Neural cell (in vitro differentiated cells): ENCODE data around the gene CEP85L. TPM values are rescaled to one million over a fixed set of nuclear protein-coding genes. Genes with fewer than 3 reads are reported as not detected.

Experiments
- H2AFZ ChIP-seq: fragments of 200-600, 300-800 bp; sonication (generic), shearing (Covaris generic); 2 replicates; pipeline ENCODE4 v1.6.0; 2014; ENCODE audit warnings: low read depth, mild to moderate bottlenecking, antibody characterized with exemption, low read length, moderate library complexity
- H3F3A ChIP-seq: fragments of 200-600 bp; shearing (Covaris generic); 2 replicates; pipeline ENCODE4 v1.6.1; 2016; ENCODE audit warnings: mild to moderate bottlenecking, moderate library complexity, mixed read lengths, antibody characterized with exemption, low read length; ENCODE audit not compliant: insufficient read depth, poor library complexity, severe bottlenecking
- H3K27ac ChIP-seq: fragments of 200-600, 300-800 bp; sonication (generic), shearing (Covaris generic); 2 replicates; pipeline ENCODE4 v1.5.1; 2014; ENCODE audit warnings: mild to moderate bottlenecking, low read length, moderate library complexity
- H3K27me3 ChIP-seq: fragments of 300-800, 200-600 bp; sonication (generic), shearing (Covaris generic); 2 replicates; pipeline ENCODE4 v1.6.0; 2014; ENCODE audit warnings: mild to moderate bottlenecking, low read depth, low read length, moderate library complexity; ENCODE audit not compliant: insufficient read depth
- H3K36me3 ChIP-seq: fragments of 300-800, 200-600 bp; sonication (generic), shearing (Covaris generic); 2 replicates; pipeline ENCODE4 v1.5.1; 2014; ENCODE audit warnings: mild to moderate bottlenecking, antibody characterized with exemption, low read length, moderate library complexity; ENCODE audit not compliant: insufficient read depth
- H3K4me2 ChIP-seq: fragments of 300-800, 200-600 bp; sonication (generic), shearing (Covaris generic); 2 replicates; pipeline ENCODE4 v1.6.0; 2014; ENCODE audit warnings: mild to moderate bottlenecking, low read length
- H3K4me3 ChIP-seq: fragments of 300-800, 200-600 bp; sonication (generic), shearing (Covaris generic); 2 replicates; pipeline ENCODE4 v1.5.1; 2014; ENCODE audit warnings: mild to moderate bottlenecking, low read length, moderate library complexity
- H3K79me2 ChIP-seq: fragments of 200-600 bp; shearing (Covaris generic); replicated peaks from 2 replicates; pipeline ENCODE4 v1.6.0; 2014; ENCODE audit warnings: mild to moderate bottlenecking, low read length, moderate library complexity; ENCODE audit not compliant: insufficient read depth
- H3K9ac ChIP-seq: fragments of 300-800, 200-600 bp; sonication (generic), shearing (Covaris generic); 2 replicates; pipeline ENCODE4 v1.6.1; 2016; ENCODE audit warnings: mild to moderate bottlenecking, low read length, mixed read lengths
- H3K9me2 ChIP-seq: fragments of 200-600 bp; shearing (Covaris generic); 2 replicates; pipeline ENCODE4 v1.6.1; 2016; ENCODE audit warnings: mild to moderate bottlenecking, low read length, mixed read lengths; ENCODE audit not compliant: insufficient read depth
- H3K9me3 ChIP-seq: fragments of 200-600, 300-800 bp; sonication (generic), shearing (Covaris generic); 2 replicates; pipeline ENCODE4 v1.6.1; 2016; ENCODE audit warnings: mild to moderate bottlenecking, mixed run types, low read length, moderate library complexity, mixed read lengths
- H4K20me1 ChIP-seq: fragments of 200-600 bp; shearing (Covaris generic); 2 replicates; pipeline ENCODE4 v1.6.1; 2016; ENCODE audit warnings: mild to moderate bottlenecking, mixed run types; ENCODE audit not compliant: insufficient read depth
- EP300 ChIP-seq: fragments of 450-650 bp; conservative IDR thresholded peaks from 2 replicates; pipeline ENCODE4 v1.6.1; 2014; ENCODE audit warnings: antibody characterized with exemption, mild to moderate bottlenecking, moderate library complexity; ENCODE audit not compliant: poor library complexity, severe bottlenecking
- EZH2 ChIP-seq: fragments of 200-600, 300-800 bp; shearing (Covaris generic), sonication (generic); IDR thresholded peaks from 2 replicates; pipeline ENCODE4 v1.6.1; 2014; ENCODE audit warnings: antibody characterized with exemption, low read length, borderline replicate concordance, mild to moderate bottlenecking; ENCODE audit not compliant: insufficient read depth, poor library complexity, severe bottlenecking
- MXI1 ChIP-seq: fragments of 450-650 bp; conservative IDR thresholded peaks from 2 replicates; pipeline ENCODE4 v1.6.1; 2014; ENCODE audit warnings: antibody characterized with exemption, mild to moderate bottlenecking; ENCODE audit not compliant: poor library complexity, severe bottlenecking
- POLR2AphosphoS5 ChIP-seq: IDR thresholded peaks from 2 replicates; pipeline ENCODE4 v1.6.1; 2012
- RAD21 ChIP-seq: fragments of 450-650 bp; conservative IDR thresholded peaks from 2 replicates; pipeline ENCODE4 v1.6.1; 2014; ENCODE audit warnings: antibody characterized with exemption, mild to moderate bottlenecking, moderate library complexity
- SMC3 ChIP-seq: fragments of 450-650 bp; conservative IDR thresholded peaks from 2 replicates; pipeline ENCODE4 v1.6.1; 2014; ENCODE audit warnings: antibody characterized with exemption, mild to moderate bottlenecking, moderate library complexity; ENCODE audit not compliant: poor library complexity
- TAF1 ChIP-seq: IDR thresholded peaks from 2 replicates; pipeline ENCODE4 v1.6.1; 2012; ENCODE audit warnings: low read depth
- polyA plus RNA-seq: library from polyadenylated mRNA; depleted of rRNA; stranded (reverse); fragments of >200 nt; gene quantifications from 2 replicates; pipeline ENCODE4 v1.2.3, GENCODE V29; 2014
- TF ChIP-seq, protein P1 (sequence below): IDR thresholded peaks from 2 replicates; pipeline ENCODE4 v1.6.1; 2012; ENCODE audit warnings: borderline replicate concordance
- TF ChIP-seq, protein P2 (sequence below): fragments of 450-650 bp; IDR thresholded peaks from 2 replicates; pipeline ENCODE4 v1.5.1; 2014; ENCODE audit warnings: antibody characterized with exemption, mild to moderate bottlenecking, moderate library complexity; ENCODE audit not compliant: poor library complexity, severe bottlenecking

CEP85L gene
- polyA plus RNA-seq, 1 donor from 2014 or later: 17.0 TPM

GRCh38 chr6:118632359-118632758 lies 19.0 kb downstream of the CEP85L start:
- H3K36me3 ChIP-seq: no peaks in the 10 kb centered on the region
- H3K27me3 ChIP-seq: no peaks in the 10 kb centered on the region
- TF ChIP-seq, protein P1, sequence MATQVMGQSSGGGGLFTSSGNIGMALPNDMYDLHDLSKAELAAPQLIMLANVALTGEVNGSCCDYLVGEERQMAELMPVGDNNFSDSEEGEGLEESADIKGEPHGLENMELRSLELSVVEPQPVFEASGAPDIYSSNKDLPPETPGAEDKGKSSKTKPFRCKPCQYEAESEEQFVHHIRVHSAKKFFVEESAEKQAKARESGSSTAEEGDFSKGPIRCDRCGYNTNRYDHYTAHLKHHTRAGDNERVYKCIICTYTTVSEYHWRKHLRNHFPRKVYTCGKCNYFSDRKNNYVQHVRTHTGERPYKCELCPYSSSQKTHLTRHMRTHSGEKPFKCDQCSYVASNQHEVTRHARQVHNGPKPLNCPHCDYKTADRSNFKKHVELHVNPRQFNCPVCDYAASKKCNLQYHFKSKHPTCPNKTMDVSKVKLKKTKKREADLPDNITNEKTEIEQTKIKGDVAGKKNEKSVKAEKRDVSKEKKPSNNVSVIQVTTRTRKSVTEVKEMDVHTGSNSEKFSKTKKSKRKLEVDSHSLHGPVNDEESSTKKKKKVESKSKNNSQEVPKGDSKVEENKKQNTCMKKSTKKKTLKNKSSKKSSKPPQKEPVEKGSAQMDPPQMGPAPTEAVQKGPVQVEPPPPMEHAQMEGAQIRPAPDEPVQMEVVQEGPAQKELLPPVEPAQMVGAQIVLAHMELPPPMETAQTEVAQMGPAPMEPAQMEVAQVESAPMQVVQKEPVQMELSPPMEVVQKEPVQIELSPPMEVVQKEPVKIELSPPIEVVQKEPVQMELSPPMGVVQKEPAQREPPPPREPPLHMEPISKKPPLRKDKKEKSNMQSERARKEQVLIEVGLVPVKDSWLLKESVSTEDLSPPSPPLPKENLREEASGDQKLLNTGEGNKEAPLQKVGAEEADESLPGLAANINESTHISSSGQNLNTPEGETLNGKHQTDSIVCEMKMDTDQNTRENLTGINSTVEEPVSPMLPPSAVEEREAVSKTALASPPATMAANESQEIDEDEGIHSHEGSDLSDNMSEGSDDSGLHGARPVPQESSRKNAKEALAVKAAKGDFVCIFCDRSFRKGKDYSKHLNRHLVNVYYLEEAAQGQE: no peak
- no peak for TF ChIP-seq POLR2AphosphoS5
- TF ChIP-seq, protein P2, sequence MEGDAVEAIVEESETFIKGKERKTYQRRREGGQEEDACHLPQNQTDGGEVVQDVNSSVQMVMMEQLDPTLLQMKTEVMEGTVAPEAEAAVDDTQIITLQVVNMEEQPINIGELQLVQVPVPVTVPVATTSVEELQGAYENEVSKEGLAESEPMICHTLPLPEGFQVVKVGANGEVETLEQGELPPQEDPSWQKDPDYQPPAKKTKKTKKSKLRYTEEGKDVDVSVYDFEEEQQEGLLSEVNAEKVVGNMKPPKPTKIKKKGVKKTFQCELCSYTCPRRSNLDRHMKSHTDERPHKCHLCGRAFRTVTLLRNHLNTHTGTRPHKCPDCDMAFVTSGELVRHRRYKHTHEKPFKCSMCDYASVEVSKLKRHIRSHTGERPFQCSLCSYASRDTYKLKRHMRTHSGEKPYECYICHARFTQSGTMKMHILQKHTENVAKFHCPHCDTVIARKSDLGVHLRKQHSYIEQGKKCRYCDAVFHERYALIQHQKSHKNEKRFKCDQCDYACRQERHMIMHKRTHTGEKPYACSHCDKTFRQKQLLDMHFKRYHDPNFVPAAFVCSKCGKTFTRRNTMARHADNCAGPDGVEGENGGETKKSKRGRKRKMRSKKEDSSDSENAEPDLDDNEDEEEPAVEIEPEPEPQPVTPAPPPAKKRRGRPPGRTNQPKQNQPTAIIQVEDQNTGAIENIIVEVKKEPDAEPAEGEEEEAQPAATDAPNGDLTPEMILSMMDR: no peak
- TF ChIP-seq SMC3: no peak
- no peak for TF ChIP-seq RAD21
- TF ChIP-seq EZH2: no peak
- TF ChIP-seq EP300: no peak
- no peak for TF ChIP-seq MXI1
- no peak for TF ChIP-seq TAF1
- no peak overlapping the region for H3K27ac ChIP-seq
- no peaks in the 10 kb centered on the region for H4K20me1 ChIP-seq
- no peak overlapping the region for H3K9ac ChIP-seq
- H2AFZ ChIP-seq: no peak overlapping the region
- no peaks in the 10 kb centered on the region for H3K9me3 ChIP-seq
- no peaks in the 10 kb centered on the region for H3F3A ChIP-seq
- no peaks in the 10 kb centered on the region for H3K9me2 ChIP-seq
- no peak overlapping the region for H3K4me2 ChIP-seq
- peaks cover 11% of the 10 kb centered on the region for H3K79me2 ChIP-seq
- no peak overlapping the region for H3K4me3 ChIP-seq

DNA sequence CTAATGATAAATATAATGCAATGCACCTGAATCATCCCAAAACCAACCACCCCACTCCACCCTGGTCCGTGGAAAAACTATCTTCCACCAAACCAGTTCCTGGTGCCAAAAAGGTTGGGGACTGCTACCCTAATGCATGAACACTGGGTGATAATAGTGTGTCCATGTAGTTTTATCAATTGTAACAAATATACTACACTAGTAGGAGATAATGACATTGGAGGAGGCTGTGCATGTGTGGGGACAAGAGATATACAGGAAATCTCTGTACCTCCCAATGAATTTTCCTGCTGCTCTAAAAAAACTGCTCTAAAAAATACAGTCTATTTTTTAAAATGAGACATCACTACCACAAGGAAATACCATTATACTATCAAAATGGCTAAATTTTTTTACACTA lies 20.5 kb downstream of the CEP85L start:
- peaks cover 7% of the 10 kb centered on the region for H3K79me2 ChIP-seq

GRCh38 chr6:118630067-118630466 lies 21.3 kb downstream of the CEP85L start:
- Histone ChIP-seq H3F3A (no peaks in the 10 kb centered on the region), H3K9me2 (no peaks in the 10 kb centered on the region), H3K9ac (no peak overlapping the region), H3K4me2 (no peak overlapping the region), H3K9me3 (no peaks in the 10 kb centered on the region), H2AFZ (no peak overlapping the region), H3K27me3 (no peaks in the 10 kb centered on the region), H3K4me3 (no peak overlapping the region), H3K79me2 (peaks cover 7% of the 10 kb centered on the region), H4K20me1 (no peaks in the 10 kb centered on the region), H3K27ac (no peak overlapping the region), H3K36me3 (no peaks in the 10 kb centered on the region)
- TF ChIP-seq POLR2AphosphoS5 (no peak), SMC3 (no peak), EZH2 (no peak), TAF1 (no peak), MXI1 (no peak), EP300 (no peak), RAD21 (no peak)
- TF ChIP-seq, protein P2: no peak
- TF ChIP-seq, protein P1: no peak

More for the DNA sequence above, 20.5 kb downstream of the CEP85L start:
- no peak overlapping the region for H3K27ac ChIP-seq
- H3K9me3 ChIP-seq: no peaks in the 10 kb centered on the region
- H3K9me2 ChIP-seq: no peaks in the 10 kb centered on the region
- no peaks in the 10 kb centered on the region for H4K20me1 ChIP-seq
- H3K9ac ChIP-seq: no peak overlapping the region
- H3K4me2 ChIP-seq: no peak overlapping the region
- H3K27me3 ChIP-seq: no peaks in the 10 kb centered on the region
- H3F3A ChIP-seq: no peaks in the 10 kb centered on the region
- no peak overlapping the region for H2AFZ ChIP-seq
- no peaks in the 10 kb centered on the region for H3K36me3 ChIP-seq
- TF ChIP-seq RAD21: no peak
- no peak for TF ChIP-seq EZH2
- TF ChIP-seq TAF1: no peak
- no peak overlapping the region for H3K4me3 ChIP-seq
